HL-60 (cell line): ENCODE results near the gene AKAP8L.
"Not testable (repeated sequence)": the region's sequence is repeated elsewhere in the genome, so short reads cannot be mapped to it uniquely, and the experiment has no call there.

ENCODE experiments used
- DNase-seq, 2 experiments: peaks; one replicate each; pipeline ENCODE4 v3.0.0-alpha.2; 2010 to 2020; ENCODE audit warnings: low read depth in 1 of 2, low spot score in 1 of 2
- H3K27ac ChIP-seq: fragments of 250-450 bp; sonication (Bioruptor Pico); replicated peaks from 2 replicates; pipeline ENCODE4 v1.5.1; 2020; ENCODE audit warnings: mild to moderate bottlenecking, moderate library complexity
- H3K27me3 ChIP-seq: fragments of 250-450 bp; sonication (Bioruptor Pico); 2 replicates; pipeline ENCODE4 v1.5.1; 2021; ENCODE audit warnings: mild to moderate bottlenecking, moderate library complexity; ENCODE audit not compliant: insufficient read depth, poor library complexity, severe bottlenecking
- H3K4me3 ChIP-seq: replicated peaks from 2 replicates; pipeline ENCODE4 v1.5.1; 2011; ENCODE audit warnings: mild to moderate bottlenecking, control low read depth, low read length; ENCODE audit not compliant: insufficient read depth
- CTCF ChIP-seq: IDR thresholded peaks from one replicate; pipeline ENCODE4 v1.5.1; 2011; ENCODE audit warnings: low read length, control low read depth, inconsistent platforms; ENCODE audit not compliant: insufficient read depth
- GABPA ChIP-seq: IDR thresholded peaks from 2 replicates; pipeline ENCODE4 v1.6.1; 2012; ENCODE audit warnings: low read depth
- POLR2AphosphoS5 ChIP-seq: IDR thresholded peaks from 2 replicates; pipeline ENCODE4 v1.6.1; 2012; ENCODE audit warnings: low read depth
- REST ChIP-seq: IDR thresholded peaks from 2 replicates; pipeline ENCODE4 v1.6.1; 2012; ENCODE audit warnings: low read depth; ENCODE audit not compliant: insufficient replicate concordance
- SPI1 ChIP-seq: IDR thresholded peaks from 2 replicates; pipeline ENCODE4 v1.6.1; 2012; ENCODE audit warnings: low read depth, mild to moderate bottlenecking, borderline replicate concordance

AKAP8L gene

GRCh38 chr19:15368051-15368632, 50.6 kb downstream of the AKAP8L start:
- H3K27me3 ChIP-seq: no peaks in the 10 kb centered on the region
- no peak for DNase-seq
- no peak overlapping the region for H3K4me3 ChIP-seq
- TF ChIP-seq CTCF: no peak
- TF ChIP-seq POLR2AphosphoS5: no peak
- TF ChIP-seq SPI1: no peak
- TF ChIP-seq GABPA: no peak
- no peak for TF ChIP-seq REST
- H3K27ac ChIP-seq: no peak overlapping the region

- no peak for DNase-seq
- no peaks in the 10 kb centered on the region for H3K27me3 ChIP-seq
- H3K4me3 ChIP-seq: no peak overlapping the region
- TF ChIP-seq CTCF: no peak
- no peak for TF ChIP-seq SPI1
- no peak for TF ChIP-seq REST
- TF ChIP-seq POLR2AphosphoS5: no peak
- TF ChIP-seq GABPA: no peak
- H3K27ac ChIP-seq: no peak overlapping the region
Observed at GRCh38 chr19:15367439-15367838, 51.3 kb downstream of the AKAP8L start.

GRCh38 chr19:15365264-15365663, 53.5 kb downstream of the AKAP8L start:
- H3K27ac ChIP-seq: no peak overlapping the region
- no peak for DNase-seq
- H3K4me3 ChIP-seq: no peak overlapping the region
- TF ChIP-seq POLR2AphosphoS5: no peak
- no peak for TF ChIP-seq REST
- TF ChIP-seq SPI1: no peak
- TF ChIP-seq GABPA: no peak
- no peak for TF ChIP-seq CTCF
- no peaks in the 10 kb centered on the region for H3K27me3 ChIP-seq

GRCh38 chr19:15363791-15364190, 55.0 kb downstream of the AKAP8L start:
- DNase-seq, H3K27ac ChIP-seq: not testable (repeated sequence)

GRCh38 chr19:15363048-15363447, 55.7 kb downstream of the AKAP8L start:
- H3K27ac ChIP-seq, H3K27me3 ChIP-seq, H3K4me3 ChIP-seq, DNase-seq: not testable (repeated sequence)

More at GRCh38 chr19:15363791-15364190, 55.0 kb downstream of the AKAP8L start:
- H3K4me3 ChIP-seq, H3K27me3 ChIP-seq: not testable (repeated sequence)

GRCh38 chr19:15360015-15360414, 58.8 kb downstream of the AKAP8L start:
- H3K4me3 ChIP-seq, H3K27me3 ChIP-seq, H3K27ac ChIP-seq, DNase-seq: not testable (repeated sequence)
